OCI-LY7 (cell line): ENCODE data around the gene HJURP. TPM values are rescaled to one million over a fixed set of nuclear protein-coding genes. Genes with fewer than 3 reads are reported as not detected.

ENCODE experiments used
- BruUV-seq: library from RNA; stranded (reverse); fragments of 400-500 nt; replicated peaks from 2 replicates; lab custom pipeline; 2021; lab: Mats Ljungman, UMichigan
- CTCF ChIA-PET: fragments of 300-600 bp; sonication (Branson Sonifier 250); formaldehyde crosslinking; loops from one replicate; lab custom pipeline; 2022; ENCODE audit warnings: antibody characterized with exemption; ENCODE audit not compliant: unreplicated experiment; lab: Charles Lee
- POLR2A ChIA-PET: fragments of 300-600 bp; sonication (Branson Sonifier 250); formaldehyde crosslinking; loops from one replicate; lab custom pipeline; 2022; ENCODE audit warnings: antibody characterized with exemption; lab: Charles Lee
- DNase-seq: peaks from one replicate; pipeline ENCODE4 v3.0.0-alpha.2; 2015; ENCODE audit warnings: low spot score
- H2AFZ ChIP-seq: fragments of 200-600 bp; sonication (generic), shearing (Covaris generic); 2 replicates; pipeline ENCODE4 v1.6.1; 2014; ENCODE audit warnings: mild to moderate bottlenecking, antibody characterized with exemption, low read length, moderate library complexity
- H3K27ac ChIP-seq: fragments of 200-600 bp; sonication (generic); 2 replicates; pipeline ENCODE4 v1.5.1; 2014; ENCODE audit warnings: mixed run types, low read depth, mild to moderate bottlenecking, moderate library complexity, low read length, inconsistent platforms; ENCODE audit not compliant: poor library complexity, severe bottlenecking
- H3K36me3 ChIP-seq: fragments of 200-600 bp; sonication (generic); 2 replicates; pipeline ENCODE4 v1.6.1; 2014; ENCODE audit warnings: mild to moderate bottlenecking, antibody characterized with exemption, low read length, moderate library complexity, mixed read lengths; ENCODE audit not compliant: insufficient read depth
- H3K4me1 ChIP-seq: fragments of 200-600 bp; sonication (generic); 2 replicates; pipeline ENCODE4 v1.5.1; 2014; ENCODE audit warnings: mild to moderate bottlenecking, low read length; ENCODE audit not compliant: insufficient read depth, poor library complexity, severe bottlenecking
- H3K4me2 ChIP-seq: fragments of 200-600 bp; sonication (generic); 2 replicates; pipeline ENCODE4 v1.6.1; 2014; ENCODE audit warnings: mild to moderate bottlenecking, low read length
- H3K4me3 ChIP-seq: fragments of 200-600 bp; sonication (generic); 2 replicates; pipeline ENCODE4 v1.5.1; 2014; ENCODE audit warnings: mild to moderate bottlenecking, low read depth, low read length; ENCODE audit not compliant: poor library complexity, severe bottlenecking
- H3K79me2 ChIP-seq: fragments of 200-600 bp; sonication (generic); 2 replicates; pipeline ENCODE4 v1.6.1; 2016; ENCODE audit warnings: low read depth, mild to moderate bottlenecking, low read length, moderate library complexity, mixed read lengths; ENCODE audit not compliant: insufficient read depth
- H3K9me2 ChIP-seq: fragments of 200-600 bp; sonication (generic); 2 replicates; pipeline ENCODE4 v1.6.1; 2016; ENCODE audit warnings: mild to moderate bottlenecking, low read length, mixed read lengths; ENCODE audit not compliant: insufficient read depth
- H3K9me3 ChIP-seq: fragments of 200-600 bp; sonication (generic); 2 replicates; pipeline ENCODE4 v1.6.1; 2014; ENCODE audit warnings: mild to moderate bottlenecking, mixed run types, low read length, mixed read lengths
- H4K20me1 ChIP-seq: fragments of 200-600 bp; sonication (generic); 2 replicates; pipeline ENCODE4 v1.6.1; 2014; ENCODE audit warnings: mild to moderate bottlenecking, antibody characterized with exemption, low read length, moderate library complexity, mixed read lengths; ENCODE audit not compliant: insufficient read depth
- CTCF ChIP-seq: fragments of 200-600 bp; sonication (generic); conservative IDR thresholded peaks from 2 replicates; pipeline ENCODE4 v1.5.1; 2014; ENCODE audit warnings: mild to moderate bottlenecking, antibody characterized with exemption, low read length, moderate library complexity, mixed read lengths
- EZH2phosphoT487 ChIP-seq: fragments of 200-600 bp; sonication (generic); IDR thresholded peaks from 2 replicates; pipeline ENCODE4 v1.6.1; 2018; ENCODE audit warnings: low read depth, borderline replicate concordance, mild to moderate bottlenecking, mixed run types, antibody characterized with exemption, low read length, moderate library complexity, mixed read lengths
- intact Hi-C: fragments of 100-400 bp; cut with micrococcal nuclease; formaldehyde crosslinking; loops from one replicate; pipeline ENCODE4 v1.10.0; 2022; ENCODE audit not compliant: unreplicated experiment
- total RNA-seq, 2 experiments: library from RNA; depleted of rRNA in 1 of 2; stranded (reverse); fragments of >200 nt in 1 of 2; shearing (Covaris generic) in 1 of 2; gene quantifications; 2 replicates each; pipeline ENCODE4 v1.2.3, GENCODE V29; 2014 to 2022

The HJURP gene
- total RNA-seq, 2 experiments from 2014 or later = 94.3 to 122 TPM

GRCh38 chr2:233831011-233831721 is 23.2 kb downstream of the HJURP start:
- peaks cover 31% of the 10 kb centered on the region for H3K36me3 ChIP-seq
- H3K4me3 ChIP-seq = no peak overlapping the region
- intact Hi-C loops = loop anchor here (5.0 to 10.0 kb wide), 2 partner anchors 119 to 346 kb away; partner anchors contain the start of gene UGT1A5
- no peak overlapping the region for H3K4me2 ChIP-seq
- no TSS peak for BruUV-seq
- TF ChIP-seq CTCF = no peak
- no peak for TF ChIP-seq EZH2phosphoT487
- no peak overlapping the region for H3K27ac ChIP-seq
- peaks cover 10% of the 10 kb centered on the region for H3K4me1 ChIP-seq
- no peaks in the 10 kb centered on the region for H3K9me3 ChIP-seq
- no peak for DNase-seq
- peaks cover 3% of the 10 kb centered on the region; the same call in 1 of the 2 replicates for H3K79me2 ChIP-seq
- H3K9me2 ChIP-seq = no peaks in the 10 kb centered on the region
- H2AFZ ChIP-seq = no peak overlapping the region
- H4K20me1 ChIP-seq = no peaks in the 10 kb centered on the region
- ChIA-PET CTCF (interaction anchor here (0.6 kb wide), 1 partner anchor 1241 kb away, joined by 3 read pairs; no protein-coding TSS in a partner anchor), POLR2A (no interaction called here)

GRCh38 chr2:233830111-233830802 is 24.1 kb downstream of the HJURP start:
- no peak for DNase-seq
- peaks cover 22% of the 10 kb centered on the region for H3K36me3 ChIP-seq
- H3K4me3 ChIP-seq = no peak overlapping the region
- no peaks in the 10 kb centered on the region for H3K79me2 ChIP-seq
- no peak overlapping the region for H3K4me2 ChIP-seq
- H3K9me3 ChIP-seq = no peaks in the 10 kb centered on the region
- H2AFZ ChIP-seq = no peak overlapping the region
- ChIA-PET POLR2A (no interaction called here), CTCF (no interaction called here)
- TF ChIP-seq EZH2phosphoT487 = no peak
- TF ChIP-seq CTCF = no peak
- peaks cover 10% of the 10 kb centered on the region for H3K4me1 ChIP-seq
- no peaks in the 10 kb centered on the region for H3K9me2 ChIP-seq
- H4K20me1 ChIP-seq = no peaks in the 10 kb centered on the region
- H3K27ac ChIP-seq = no peak overlapping the region
- intact Hi-C loops = loop anchor here (5.0 to 10.0 kb wide), 2 partner anchors 118 to 345 kb away; partner anchors contain the start of gene UGT1A5
- BruUV-seq = no TSS peak
